ENCODE results near the gene TPGS2. TPM values are rescaled to one million over a fixed set of nuclear protein-coding genes. Genes with fewer than 3 reads are reported as not detected.
A peak's percentile ranks its signal among the peaks of the same experiment; 100 is the strongest.

The TPGS2 gene
- total and polyA plus RNA-seq, 2 of the 8 experiments (the other 6 are each of a cell fraction or from before 2014, with no cell fraction given): 151 to 273 TPM

DNA sequence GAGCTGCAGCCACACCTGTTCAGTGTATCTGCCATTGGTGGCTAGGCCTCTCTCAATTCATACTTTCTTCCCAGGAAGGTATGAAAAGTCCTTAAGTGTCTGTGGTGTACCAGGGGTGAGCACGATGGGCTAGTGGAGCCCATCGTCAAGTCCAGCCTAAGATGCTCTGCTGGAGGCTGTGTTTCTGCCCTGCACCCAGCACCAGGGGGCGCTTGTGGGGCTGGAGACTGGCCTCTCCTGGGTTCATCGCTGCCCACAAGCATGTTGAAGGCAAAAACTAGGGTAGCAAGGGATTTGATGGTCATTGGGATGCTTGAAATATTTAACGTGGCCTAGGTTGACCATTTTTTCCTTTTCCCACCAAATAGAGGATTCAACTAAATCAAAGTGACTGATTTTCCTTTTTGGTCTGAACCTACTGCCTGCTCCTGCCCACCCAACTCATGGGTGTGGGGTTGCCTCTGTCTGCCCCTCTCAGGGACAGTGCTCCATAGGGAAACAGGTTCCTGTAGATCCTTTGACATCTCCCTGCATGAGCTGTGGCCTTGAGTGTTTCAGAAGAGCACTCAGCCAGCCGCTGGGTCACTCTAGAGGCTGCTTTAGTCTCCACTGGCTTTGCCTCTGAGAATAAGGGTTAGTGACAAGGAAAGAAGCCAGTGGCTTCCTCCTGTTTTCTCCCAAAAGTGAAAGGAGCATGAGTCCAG is 59.0 kb downstream of the TPGS2 start:
- H2BK5ac ChIP-seq (ENCODE audit: low read depth, low read length): no peak overlapping the region
- H3K14ac ChIP-seq (ENCODE audit: insufficient read length): no peak overlapping the region
- no peak overlapping the region for H2AK5ac ChIP-seq (ENCODE audit: low read depth, low read length)
- H3K4ac ChIP-seq (replicated peaks; ENCODE audit: insufficient read length, low read depth, low read length): no peak overlapping the region
- H4K91ac ChIP-seq (replicated peaks; ENCODE audit: insufficient read length, low read length): no peak overlapping the region
- FAIRE-seq (no peak), DNase-seq (ENCODE audit: low read depth in 1 of 2, low spot score in 2 of 2) (peak in 1 of 2 experiments; percentile 90)
- ChIA-PET CTCF (ENCODE audit: partially characterized antibody) (interaction anchor here (0.6 to 3.1 kb wide), 20 partner anchors 9 to 614 kb away, joined by 3 to 17 read pairs (median 4); no protein-coding TSS in a partner anchor), POLR2A (ENCODE audit: partially characterized antibody) (no interaction called here)
- H3K18ac ChIP-seq (ENCODE audit: extremely low read depth, low read length): no peak overlapping the region
- 73% methylated on average over 6 of the region's 6 CpGs; no CpG with 5 or more reads in 1 of the 2 experiments for WGBS, 2 experiments (ENCODE audit: extremely low coverage in 1 of 2, insufficient coverage in 1 of 2, insufficient read length in 1 of 2, insufficient replicate concordance in 2 of 2, low coverage in 1 of 2, low lambda C conversion rate in 2 of 2, missing lambda C conversion rate in 1 of 2)
- no peaks in the 10 kb centered on the region for H3K79me2 ChIP-seq (ENCODE audit: control insufficient read depth in 1 of 2, insufficient read depth in 2 of 2, low read length in 2 of 2)
- no peak overlapping the region for H3K4me2 ChIP-seq (ENCODE audit: insufficient read depth in 1 of 2, low read depth in 2 of 2, low read length in 2 of 2)
- no peak overlapping the region for H4K8ac ChIP-seq (ENCODE audit: extremely low read depth, insufficient read depth, low read length)
- H3K23me2 ChIP-seq (ENCODE audit: low read depth, low read length): peaks cover 2% of the 10 kb centered on the region; the same call in 1 of the 2 replicates
- no peaks in the 10 kb centered on the region for H3K79me1 ChIP-seq (ENCODE audit: low read depth, low read length)
- no peak overlapping the region for H3K4me3 ChIP-seq (ENCODE audit: extremely low read depth in 1 of 4, insufficient read depth in 2 of 4, low read depth in 3 of 4, low read length in 4 of 4)
- no peaks in the 10 kb centered on the region for H3K36me3 ChIP-seq (ENCODE audit: control insufficient read depth in 2 of 4, insufficient read depth in 4 of 4, low read length in 3 of 4)
- H2BK120ac ChIP-seq (replicated peaks; ENCODE audit: low read depth, low read length): no peak overlapping the region
- H3K23ac ChIP-seq (ENCODE audit: insufficient read length): no peak overlapping the region
- no peaks in the 10 kb centered on the region for H4K20me1 ChIP-seq (replicated peaks in 1 of 2; ENCODE audit: control insufficient read depth in 1 of 2, insufficient read depth in 2 of 2, low read length in 2 of 2)
- no peak overlapping the region for H3K56ac ChIP-seq (replicated peaks; ENCODE audit: insufficient read length, low read depth, low read length)
- no peak overlapping the region for H2BK15ac ChIP-seq (ENCODE audit: low read length)
- no peaks in the 10 kb centered on the region for H3K4me1 ChIP-seq (replicated peaks in 1 of 4; ENCODE audit: control insufficient read depth in 3 of 4, insufficient read depth in 4 of 4, low read length in 3 of 4)
- no peak overlapping the region for H2BK12ac ChIP-seq (ENCODE audit: low read depth, low read length)
- no peak overlapping the region for H3K9ac ChIP-seq (replicated peaks in 1 of 4; ENCODE audit: extremely low read depth in 1 of 4, low read depth in 3 of 4, low read length in 3 of 4)
- no peaks in the 10 kb centered on the region for H3K27me3 ChIP-seq (replicated peaks in 1 of 4; ENCODE audit: control insufficient read depth in 3 of 4, extremely low read depth in 1 of 4, insufficient read depth in 3 of 4, low read length in 3 of 4)
- H3K27ac ChIP-seq (ENCODE audit: low read depth, low read length): no peak overlapping the region
- H2BK20ac ChIP-seq (ENCODE audit: low read length): no peak overlapping the region
- H4K5ac ChIP-seq (ENCODE audit: insufficient read length, low read depth, low read length): no peak overlapping the region
- H2AFZ ChIP-seq (ENCODE audit: low read length): no peak overlapping the region
- no peaks in the 10 kb centered on the region for H3K9me3 ChIP-seq (ENCODE audit: insufficient read depth in 2 of 2, low read depth in 1 of 2, low read length in 1 of 2)
- TF ChIP-seq, protein P1, sequence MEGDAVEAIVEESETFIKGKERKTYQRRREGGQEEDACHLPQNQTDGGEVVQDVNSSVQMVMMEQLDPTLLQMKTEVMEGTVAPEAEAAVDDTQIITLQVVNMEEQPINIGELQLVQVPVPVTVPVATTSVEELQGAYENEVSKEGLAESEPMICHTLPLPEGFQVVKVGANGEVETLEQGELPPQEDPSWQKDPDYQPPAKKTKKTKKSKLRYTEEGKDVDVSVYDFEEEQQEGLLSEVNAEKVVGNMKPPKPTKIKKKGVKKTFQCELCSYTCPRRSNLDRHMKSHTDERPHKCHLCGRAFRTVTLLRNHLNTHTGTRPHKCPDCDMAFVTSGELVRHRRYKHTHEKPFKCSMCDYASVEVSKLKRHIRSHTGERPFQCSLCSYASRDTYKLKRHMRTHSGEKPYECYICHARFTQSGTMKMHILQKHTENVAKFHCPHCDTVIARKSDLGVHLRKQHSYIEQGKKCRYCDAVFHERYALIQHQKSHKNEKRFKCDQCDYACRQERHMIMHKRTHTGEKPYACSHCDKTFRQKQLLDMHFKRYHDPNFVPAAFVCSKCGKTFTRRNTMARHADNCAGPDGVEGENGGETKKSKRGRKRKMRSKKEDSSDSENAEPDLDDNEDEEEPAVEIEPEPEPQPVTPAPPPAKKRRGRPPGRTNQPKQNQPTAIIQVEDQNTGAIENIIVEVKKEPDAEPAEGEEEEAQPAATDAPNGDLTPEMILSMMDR (IDR thresholded peaks at IDR 0.05; ENCODE audit: control extremely low read depth in 1 of 3, insufficient read depth in 1 of 3, low read depth in 1 of 3, low read length in 3 of 3): peak; percentile 77 to 88 (median 85)

Data from H1 (cell line).